MM.1S (cell line): Measurements from ENCODE around the gene MYCL.

ENCODE experiments used
- DNase-seq: peaks from one replicate; pipeline ENCODE4 v3.0.0-alpha.2; 2015
- H2AFZ ChIP-seq: fragments of 300-600 bp; sonication (generic); 2 replicates; pipeline ENCODE4 v1.6.0; 2016; ENCODE audit warnings: antibody characterized with exemption, low read length
- H3F3A ChIP-seq: fragments of 300-600 bp; sonication (generic); 2 replicates; pipeline ENCODE4 v1.6.1; 2016; ENCODE audit warnings: mild to moderate bottlenecking, antibody characterized with exemption, low read length, moderate library complexity, mixed read lengths; ENCODE audit not compliant: insufficient read depth
- H3K27ac ChIP-seq: fragments of 300-600 bp; sonication (generic); 2 replicates; pipeline ENCODE4 v1.5.1; 2016; ENCODE audit warnings: mild to moderate bottlenecking, low read length
- H3K27me3 ChIP-seq: fragments of 300-600 bp; sonication (generic); replicated peaks from 2 replicates; pipeline ENCODE4 v1.6.0; 2016; ENCODE audit warnings: low read length; ENCODE audit not compliant: insufficient read depth
- H3K36me3 ChIP-seq: fragments of 300-600 bp; sonication (generic); replicated peaks from 2 replicates; pipeline ENCODE4 v1.6.1; 2016; ENCODE audit warnings: mild to moderate bottlenecking, low read length, mixed read lengths; ENCODE audit not compliant: insufficient read depth
- H3K4me1 ChIP-seq: fragments of 300-600 bp; sonication (generic); 2 replicates; pipeline ENCODE4 v1.6.1; 2016; ENCODE audit warnings: low read length, mixed read lengths
- H3K4me2 ChIP-seq: fragments of 300-600 bp; sonication (generic); 2 replicates; pipeline ENCODE4 v1.6.0; 2016; ENCODE audit warnings: low read depth, low read length
- H3K4me3 ChIP-seq: fragments of 300-600 bp; sonication (generic); 2 replicates; pipeline ENCODE4 v1.5.1; 2016; ENCODE audit warnings: low read length, mixed read lengths
- H3K79me2 ChIP-seq: fragments of 300-600 bp; sonication (generic); 2 replicates; pipeline ENCODE4 v1.6.1; 2016; ENCODE audit warnings: mixed run types, low read length, mixed read lengths
- H3K9ac ChIP-seq: fragments of 300-600 bp; sonication (generic); 2 replicates; pipeline ENCODE4 v1.6.1; 2016; ENCODE audit warnings: low read length, mixed read lengths
- H3K9me2 ChIP-seq: fragments of 300-600 bp; sonication (generic); replicated peaks from 2 replicates; pipeline ENCODE4 v1.6.1; 2016; ENCODE audit warnings: mild to moderate bottlenecking, low read length, mixed read lengths; ENCODE audit not compliant: insufficient read depth
- H3K9me3 ChIP-seq: fragments of 300-600 bp; sonication (generic); replicated peaks from 2 replicates; pipeline ENCODE4 v1.6.1; 2016; ENCODE audit warnings: mild to moderate bottlenecking, low read length, mixed read lengths; ENCODE audit not compliant: insufficient read depth
- H4K20me1 ChIP-seq: fragments of 300-600 bp; sonication (generic); 2 replicates; pipeline ENCODE4 v1.6.1; 2016; ENCODE audit warnings: mild to moderate bottlenecking, low read length, moderate library complexity, mixed read lengths; ENCODE audit not compliant: insufficient read depth
- CTCF ChIP-seq: fragments of 300-600 bp; sonication (generic); IDR thresholded peaks from 2 replicates; pipeline ENCODE4 v1.5.1; 2016; ENCODE audit warnings: antibody characterized with exemption, low read length, mixed read lengths
- EZH2 ChIP-seq: fragments of 300-600 bp; sonication (generic); optimal IDR thresholded peaks from 2 replicates; pipeline ENCODE3; 2017; ENCODE audit warnings: low read depth, mild to moderate bottlenecking, antibody characterized with exemption, low read length, mixed read lengths
- EZH2phosphoT487 ChIP-seq: fragments of 300-600 bp; sonication (generic); IDR thresholded peaks from 2 replicates; pipeline ENCODE4 v1.6.1; 2018; ENCODE audit warnings: antibody characterized with exemption, low read length

The MYCL gene

GRCh38 chr1:39936724-39937491 is 35.2 kb upstream of the MYCL start:
- Histone ChIP-seq H3K9me2 (no peaks in the 10 kb centered on the region), H3F3A (no peaks in the 10 kb centered on the region), H3K36me3 (no peaks in the 10 kb centered on the region), H3K27ac (no peak overlapping the region), H3K9me3 (no peaks in the 10 kb centered on the region), H3K4me1 (no peaks in the 10 kb centered on the region), H4K20me1 (no peaks in the 10 kb centered on the region), H3K4me3 (no peak overlapping the region), H3K4me2 (peak overlapping the region; percentile 13; the same call in 1 of the 2 replicates), H3K27me3 (no peaks in the 10 kb centered on the region), H3K9ac (no peak overlapping the region), H3K79me2 (no peaks in the 10 kb centered on the region), H2AFZ (peak overlapping the region; percentile 33)
- DNase-seq: no peak
- TF ChIP-seq EZH2phosphoT487 (no peak), CTCF (no peak), EZH2 (no peak)

- Histone ChIP-seq H3K9me2 (no peaks in the 10 kb centered on the region), H2AFZ (no peak overlapping the region), H3K9ac (no peak overlapping the region), H3K27ac (no peak overlapping the region), H3K4me2 (no peak overlapping the region), H3K4me1 (no peaks in the 10 kb centered on the region), H3K4me3 (no peak overlapping the region), H3K27me3 (no peaks in the 10 kb centered on the region), H3K36me3 (no peaks in the 10 kb centered on the region), H4K20me1 (no peaks in the 10 kb centered on the region), H3F3A (no peaks in the 10 kb centered on the region), H3K79me2 (no peaks in the 10 kb centered on the region), H3K9me3 (no peaks in the 10 kb centered on the region)
- no peak for TF ChIP-seq CTCF
- TF ChIP-seq EZH2phosphoT487: no peak
- no peak for TF ChIP-seq EZH2
- DNase-seq: no peak
Measured at GRCh38 chr1:39933956-39934941, 32.5 kb upstream of the MYCL start.

GRCh38 chr1:39928809-39929587 is 27.3 kb upstream of the MYCL start:
- Histone ChIP-seq H3K9me2 (no peaks in the 10 kb centered on the region), H3F3A (no peaks in the 10 kb centered on the region), H2AFZ (no peak overlapping the region), H3K79me2 (no peaks in the 10 kb centered on the region), H3K4me1 (no peaks in the 10 kb centered on the region), H3K36me3 (no peaks in the 10 kb centered on the region), H3K4me3 (no peak overlapping the region), H3K27ac (no peak overlapping the region), H3K27me3 (no peaks in the 10 kb centered on the region), H3K4me2 (no peak overlapping the region), H3K9ac (no peak overlapping the region), H4K20me1 (no peaks in the 10 kb centered on the region), H3K9me3 (no peaks in the 10 kb centered on the region)
- TF ChIP-seq EZH2phosphoT487 (no peak), CTCF (no peak), EZH2 (no peak)
- no peak for DNase-seq
